ENCODE measurements around the gene SLC6A6.

The SLC6A6 gene

GRCh38 chr3:14483286-14483685, 80.9 kb downstream of the SLC6A6 start:
- no peak for ATAC-seq (ENCODE audit: insufficient read depth, low read depth)
- TF ChIP-seq CTCF (IDR thresholded peaks at IDR 0.05; ENCODE audit: borderline replicate concordance, extremely low read depth, low read length, poor library complexity, severe bottlenecking) (no peak), EZH2 (IDR thresholded peaks at IDR 0.05; ENCODE audit: borderline replicate concordance, low read depth, low read length, severe bottlenecking) (no peak)
- Histone ChIP-seq H3K36me3 (ENCODE audit: insufficient read depth, low read length) (peaks cover 57% of the 10 kb centered on the region), H3K4me1 (ENCODE audit: insufficient read depth, low read length) (no peaks in the 10 kb centered on the region), H3K9ac (ENCODE audit: low read depth, low read length) (no peak overlapping the region), H3K79me2 (ENCODE audit: insufficient read depth, low read length) (no peaks in the 10 kb centered on the region), H3K9me3 (ENCODE audit: insufficient read depth, low read length, severe bottlenecking) (no peaks in the 10 kb centered on the region), H3K4me2 (ENCODE audit: insufficient read depth, low read length) (no peak overlapping the region), H3K27ac (ENCODE audit: low read length) (no peak overlapping the region), H3K27me3 (ENCODE audit: insufficient read depth, low read length, poor library complexity) (no peaks in the 10 kb centered on the region), H2AFZ (ENCODE audit: low read depth, low read length) (no peak overlapping the region), H3K4me3 (ENCODE audit: low read depth in 1 of 2, low read length in 2 of 2) (no peak overlapping the region), H4K20me1 (ENCODE audit: insufficient read depth, low read length) (no peaks in the 10 kb centered on the region; the same call in 1 of the 2 replicates)
- no peak for DNase-seq

GRCh38 chr3:14484741-14485140, 82.3 kb downstream of the SLC6A6 start:
- Histone ChIP-seq H3K79me2 (ENCODE audit: insufficient read depth, low read length) (no peaks in the 10 kb centered on the region), H4K20me1 (ENCODE audit: insufficient read depth, low read length) (no peaks in the 10 kb centered on the region; the same call in 1 of the 2 replicates), H3K9me3 (ENCODE audit: insufficient read depth, low read length, severe bottlenecking) (no peaks in the 10 kb centered on the region), H3K27me3 (ENCODE audit: insufficient read depth, low read length, poor library complexity) (no peaks in the 10 kb centered on the region), H3K27ac (ENCODE audit: low read length) (no peak overlapping the region), H3K36me3 (ENCODE audit: insufficient read depth, low read length) (peaks cover 45% of the 10 kb centered on the region), H3K4me2 (ENCODE audit: insufficient read depth, low read length) (no peak overlapping the region), H3K9ac (ENCODE audit: low read depth, low read length) (no peak overlapping the region), H3K4me1 (ENCODE audit: insufficient read depth, low read length) (no peaks in the 10 kb centered on the region), H3K4me3 (ENCODE audit: low read depth in 1 of 2, low read length in 2 of 2) (no peak overlapping the region), H2AFZ (ENCODE audit: low read depth, low read length) (no peak overlapping the region)
- no peak for ATAC-seq (ENCODE audit: insufficient read depth, low read depth)
- no peak for TF ChIP-seq CTCF (IDR thresholded peaks at IDR 0.05; ENCODE audit: borderline replicate concordance, extremely low read depth, low read length, poor library complexity, severe bottlenecking)
- no peak for TF ChIP-seq EZH2 (IDR thresholded peaks at IDR 0.05; ENCODE audit: borderline replicate concordance, low read depth, low read length, severe bottlenecking)
- no peak for DNase-seq

- no peaks in the 10 kb centered on the region for H3K9me3 ChIP-seq (ENCODE audit: insufficient read depth, low read length, severe bottlenecking)
- H3K4me2 ChIP-seq (ENCODE audit: insufficient read depth, low read length) = no peak overlapping the region
- TF ChIP-seq EZH2 (IDR thresholded peaks at IDR 0.05; ENCODE audit: borderline replicate concordance, low read depth, low read length, severe bottlenecking) (no peak), CTCF (IDR thresholded peaks at IDR 0.05; ENCODE audit: borderline replicate concordance, extremely low read depth, low read length, poor library complexity, severe bottlenecking) (no peak)
These were observed 83.6 kb downstream of the SLC6A6 start for GRCh38 chr3:14485981-14486380.

GRCh38 chr3:14486460-14486859, 84.1 kb downstream of the SLC6A6 start:
- DNase-seq = no peak
- Histone ChIP-seq H3K4me1 (ENCODE audit: insufficient read depth, low read length) (no peaks in the 10 kb centered on the region), H3K9me3 (ENCODE audit: insufficient read depth, low read length, severe bottlenecking) (no peaks in the 10 kb centered on the region), H3K9ac (ENCODE audit: low read depth, low read length) (no peak overlapping the region), H3K4me2 (ENCODE audit: insufficient read depth, low read length) (no peak overlapping the region), H3K79me2 (ENCODE audit: insufficient read depth, low read length) (no peaks in the 10 kb centered on the region), H2AFZ (ENCODE audit: low read depth, low read length) (no peak overlapping the region), H4K20me1 (ENCODE audit: insufficient read depth, low read length) (no peaks in the 10 kb centered on the region; the same call in 1 of the 2 replicates), H3K27ac (ENCODE audit: low read length) (no peak overlapping the region), H3K36me3 (ENCODE audit: insufficient read depth, low read length) (peaks cover 32% of the 10 kb centered on the region; the same call in 1 of the 2 replicates), H3K4me3 (ENCODE audit: low read depth in 1 of 2, low read length in 2 of 2) (no peak overlapping the region), H3K27me3 (ENCODE audit: insufficient read depth, low read length, poor library complexity) (no peaks in the 10 kb centered on the region)
- no peak for ATAC-seq (ENCODE audit: insufficient read depth, low read depth)
- TF ChIP-seq EZH2 (IDR thresholded peaks at IDR 0.05; ENCODE audit: borderline replicate concordance, low read depth, low read length, severe bottlenecking) = no peak
- no peak for TF ChIP-seq CTCF (IDR thresholded peaks at IDR 0.05; ENCODE audit: borderline replicate concordance, extremely low read depth, low read length, poor library complexity, severe bottlenecking)

More at GRCh38 chr3:14485981-14486380, 83.6 kb downstream of the SLC6A6 start:
- no peak for ATAC-seq (ENCODE audit: insufficient read depth, low read depth)
- H3K79me2 ChIP-seq (ENCODE audit: insufficient read depth, low read length) = no peaks in the 10 kb centered on the region
- H4K20me1 ChIP-seq (ENCODE audit: insufficient read depth, low read length) = no peaks in the 10 kb centered on the region; the same call in 1 of the 2 replicates
- no peaks in the 10 kb centered on the region for H3K27me3 ChIP-seq (ENCODE audit: insufficient read depth, low read length, poor library complexity)
- no peak overlapping the region for H3K9ac ChIP-seq (ENCODE audit: low read depth, low read length)
- peaks cover 33% of the 10 kb centered on the region; the same call in 1 of the 2 replicates for H3K36me3 ChIP-seq (ENCODE audit: insufficient read depth, low read length)
- H3K27ac ChIP-seq (ENCODE audit: low read length) = no peak overlapping the region
- no peaks in the 10 kb centered on the region for H3K4me1 ChIP-seq (ENCODE audit: insufficient read depth, low read length)
- H3K4me3 ChIP-seq (ENCODE audit: low read depth in 1 of 2, low read length in 2 of 2) = no peak overlapping the region
- DNase-seq = no peak
- H2AFZ ChIP-seq (ENCODE audit: low read depth, low read length) = no peak overlapping the region
